ENCODE measurements around the gene EARS2.

EARS2 gene

GRCh38 chr16:23524886-23525285 is 32.3 kb downstream of the EARS2 start:
- TF ChIP-seq CTCF (IDR thresholded peaks at IDR 0.05) (no peak), ZFX (IDR thresholded peaks at IDR 0.05; ENCODE audit: borderline replicate concordance) (no peak)
- no peak overlapping the region for H3K27ac ChIP-seq

GRCh38 chr16:23523876-23524385 is 33.2 kb downstream of the EARS2 start:
- no peak for TF ChIP-seq CTCF (IDR thresholded peaks at IDR 0.05)
- no peak for TF ChIP-seq ZFX (IDR thresholded peaks at IDR 0.05; ENCODE audit: borderline replicate concordance)

DNA sequence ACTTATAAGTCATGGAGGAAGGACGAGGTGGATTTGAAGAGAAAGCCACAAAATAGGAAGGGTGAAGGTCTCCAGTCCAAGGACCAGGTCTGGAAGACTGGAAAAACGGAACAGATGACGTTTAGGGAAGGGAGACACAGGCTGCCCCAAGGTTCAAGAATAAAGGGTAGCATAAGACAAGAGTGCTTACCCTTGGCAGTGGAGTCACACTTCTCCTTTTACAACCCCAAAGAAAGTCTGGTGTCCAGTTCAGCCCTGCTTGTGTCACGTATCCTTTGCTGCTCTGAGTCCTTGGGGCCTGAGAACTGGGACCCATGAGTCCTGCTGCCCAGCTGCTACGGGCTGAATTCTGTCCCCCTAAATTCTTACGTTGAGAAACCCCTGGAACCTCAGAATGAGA is 33.8 kb downstream of the EARS2 start:
- TF ChIP-seq ZFX (IDR thresholded peaks at IDR 0.05; ENCODE audit: borderline replicate concordance): no peak
- TF ChIP-seq CTCF (IDR thresholded peaks at IDR 0.05): no peak
- H3K27ac ChIP-seq: no peak overlapping the region

More at GRCh38 chr16:23523876-23524385, 33.2 kb downstream of the EARS2 start:
- H3K27ac ChIP-seq: no peak overlapping the region

DNA sequence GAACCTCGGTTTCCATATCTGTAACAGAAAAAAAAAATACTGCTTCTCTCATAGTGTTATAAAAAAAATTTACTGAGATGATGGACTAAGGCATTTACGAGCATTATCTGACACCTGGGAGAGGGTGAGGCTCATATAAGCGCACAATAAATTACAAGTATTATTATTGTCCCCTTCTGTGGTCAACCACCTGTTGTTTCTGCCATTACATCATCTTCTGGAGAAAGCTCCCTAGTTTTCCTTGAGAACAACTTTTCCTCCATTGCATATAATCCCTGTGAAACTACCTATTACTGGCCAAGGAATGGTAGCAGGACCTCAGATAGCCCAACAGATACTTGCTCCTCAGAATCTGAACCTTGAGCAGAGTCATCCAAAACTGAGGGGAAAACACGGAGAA is 35.2 kb downstream of the EARS2 start:
- H3K27ac ChIP-seq: no peak overlapping the region
- TF ChIP-seq ZFX (IDR thresholded peaks at IDR 0.05; ENCODE audit: borderline replicate concordance): no peak
- TF ChIP-seq CTCF (IDR thresholded peaks at IDR 0.05): no peak

GRCh38 chr16:23521037-23521743 is 36.0 kb downstream of the EARS2 start:
- no peak overlapping the region for H3K27ac ChIP-seq
- TF ChIP-seq CTCF (IDR thresholded peaks at IDR 0.05) (no peak), ZFX (IDR thresholded peaks at IDR 0.05; ENCODE audit: borderline replicate concordance) (no peak)

DNA sequence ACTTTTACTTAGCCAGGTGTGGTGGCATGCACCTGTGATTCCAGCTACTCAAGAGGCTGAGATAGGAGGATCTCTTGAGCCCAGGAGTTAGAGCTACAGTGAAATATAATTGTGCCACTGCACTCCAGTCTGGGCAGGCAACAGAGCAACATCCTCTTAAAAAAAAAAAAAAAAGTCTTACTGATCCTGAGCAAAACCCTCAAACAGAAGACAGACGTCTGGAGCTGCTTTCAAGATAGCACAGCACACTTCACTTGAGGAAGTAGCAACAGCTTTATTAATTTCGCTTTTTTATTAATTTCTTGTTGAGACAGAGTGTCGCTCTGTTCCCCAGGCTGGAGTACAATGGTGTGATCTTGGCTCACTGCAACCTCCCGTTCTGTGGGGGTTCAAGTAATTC is 36.6 kb downstream of the EARS2 start:
- no peak overlapping the region for H3K27ac ChIP-seq
- TF ChIP-seq CTCF (IDR thresholded peaks at IDR 0.05): no peak
- no peak for TF ChIP-seq ZFX (IDR thresholded peaks at IDR 0.05; ENCODE audit: borderline replicate concordance)

GRCh38 chr16:23519282-23519681 is 37.9 kb downstream of the EARS2 start:
- TF ChIP-seq CTCF (IDR thresholded peaks at IDR 0.05) (no peak), ZFX (IDR thresholded peaks at IDR 0.05; ENCODE audit: borderline replicate concordance) (no peak)
- no peak overlapping the region for H3K27ac ChIP-seq

All from 22Rv1 (cell line).